ENCODE results near the gene SPDEF.

DNA sequence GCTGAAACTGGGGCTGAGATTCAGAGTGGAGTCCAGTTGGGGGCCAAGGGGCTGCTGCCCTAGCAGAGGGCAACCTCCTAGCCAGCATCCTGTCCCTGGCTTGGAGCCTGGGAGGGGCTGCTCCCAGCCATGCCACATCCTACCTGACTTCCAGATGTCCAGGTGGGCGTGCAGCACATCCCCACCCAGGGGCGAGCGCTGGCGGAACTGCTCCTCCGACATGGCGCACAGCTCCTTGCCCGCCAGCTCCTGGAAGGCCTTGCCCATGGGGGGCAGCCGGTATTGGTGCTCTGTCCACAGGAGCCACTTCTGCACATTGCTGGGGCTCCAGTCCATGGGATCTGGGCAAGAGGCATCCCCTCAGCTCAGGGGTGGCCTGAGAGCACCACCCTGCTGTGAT is 15.3 kb downstream of the SPDEF start:
- TF ChIP-seq, protein P1, sequence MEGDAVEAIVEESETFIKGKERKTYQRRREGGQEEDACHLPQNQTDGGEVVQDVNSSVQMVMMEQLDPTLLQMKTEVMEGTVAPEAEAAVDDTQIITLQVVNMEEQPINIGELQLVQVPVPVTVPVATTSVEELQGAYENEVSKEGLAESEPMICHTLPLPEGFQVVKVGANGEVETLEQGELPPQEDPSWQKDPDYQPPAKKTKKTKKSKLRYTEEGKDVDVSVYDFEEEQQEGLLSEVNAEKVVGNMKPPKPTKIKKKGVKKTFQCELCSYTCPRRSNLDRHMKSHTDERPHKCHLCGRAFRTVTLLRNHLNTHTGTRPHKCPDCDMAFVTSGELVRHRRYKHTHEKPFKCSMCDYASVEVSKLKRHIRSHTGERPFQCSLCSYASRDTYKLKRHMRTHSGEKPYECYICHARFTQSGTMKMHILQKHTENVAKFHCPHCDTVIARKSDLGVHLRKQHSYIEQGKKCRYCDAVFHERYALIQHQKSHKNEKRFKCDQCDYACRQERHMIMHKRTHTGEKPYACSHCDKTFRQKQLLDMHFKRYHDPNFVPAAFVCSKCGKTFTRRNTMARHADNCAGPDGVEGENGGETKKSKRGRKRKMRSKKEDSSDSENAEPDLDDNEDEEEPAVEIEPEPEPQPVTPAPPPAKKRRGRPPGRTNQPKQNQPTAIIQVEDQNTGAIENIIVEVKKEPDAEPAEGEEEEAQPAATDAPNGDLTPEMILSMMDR (IDR thresholded peaks at IDR 0.05): no peak
- TF ChIP-seq HOXA7 (CRISPR knock-in tag; IDR thresholded peaks at IDR 0.05): no peak
- TF ChIP-seq PHF8 (IDR thresholded peaks at IDR 0.05; ENCODE audit: borderline replicate concordance, low read depth): no peak
- TF ChIP-seq MYC (IDR thresholded peaks at IDR 0.05; ENCODE audit: borderline replicate concordance, low read length): no peak
- no peak for TF ChIP-seq RCOR1 (IDR thresholded peaks at IDR 0.05; ENCODE audit: low read depth, low read length)
- TF ChIP-seq, protein P2, sequence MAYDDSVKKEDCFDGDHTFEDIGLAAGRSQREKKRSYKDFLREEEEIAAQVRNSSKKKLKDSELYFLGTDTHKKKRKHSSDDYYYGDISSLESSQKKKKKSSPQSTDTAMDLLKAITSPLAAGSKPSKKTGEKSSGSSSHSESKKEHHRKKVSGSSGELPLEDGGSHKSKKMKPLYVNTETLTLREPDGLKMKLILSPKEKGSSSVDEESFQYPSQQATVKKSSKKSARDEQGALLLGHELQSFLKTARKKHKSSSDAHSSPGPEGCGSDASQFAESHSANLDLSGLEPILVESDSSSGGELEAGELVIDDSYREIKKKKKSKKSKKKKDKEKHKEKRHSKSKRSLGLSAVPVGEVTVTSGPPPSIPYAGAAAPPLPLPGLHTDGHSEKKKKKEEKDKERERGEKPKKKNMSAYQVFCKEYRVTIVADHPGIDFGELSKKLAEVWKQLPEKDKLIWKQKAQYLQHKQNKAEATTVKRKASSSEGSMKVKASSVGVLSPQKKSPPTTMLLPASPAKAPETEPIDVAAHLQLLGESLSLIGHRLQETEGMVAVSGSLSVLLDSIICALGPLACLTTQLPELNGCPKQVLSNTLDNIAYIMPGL (CRISPR knock-in tag; IDR thresholded peaks at IDR 0.05; ENCODE audit: borderline replicate concordance): no peak
- TF ChIP-seq RFX5 (IDR thresholded peaks at IDR 0.05): no peak
- no peak for TF ChIP-seq CHD4 (IDR thresholded peaks at IDR 0.05; ENCODE audit: borderline replicate concordance)
- TF ChIP-seq RNF2 (IDR thresholded peaks at IDR 0.05; ENCODE audit: borderline replicate concordance, low read depth): no peak
- no peak for TF ChIP-seq MAFK (IDR thresholded peaks at IDR 0.05; ENCODE audit: partially characterized antibody)

Measured in A549 (cell line).